ENCODE data around the gene FGF12.

- TF ChIP-seq CTCF (IDR thresholded peaks at IDR 0.05 in 4 of 5, conservative IDR thresholded peaks at IDR 0.05 in 1 of 5): no peak
- no peak for TF ChIP-seq POLR2A (IDR thresholded peaks at IDR 0.05)
Observed at GRCh38 chr3:192366916-192367315, 360.4 kb downstream of the FGF12 start.
